HEK293T (cell line): ENCODE measurements around the gene PET100.

ENCODE experiments used
- BHLHE40 ChIP-seq: fragments of 450-650 bp; IDR thresholded peaks from 2 replicates; pipeline ENCODE4 v1.6.1; 2016; ENCODE audit warnings: mild to moderate bottlenecking, moderate library complexity, borderline replicate concordance
- ELF4 ChIP-seq: fragments of 450-650 bp; IDR thresholded peaks from 2 replicates; pipeline ENCODE4 v1.6.1; 2017; ENCODE audit warnings: antibody characterized with exemption
- FOXK2 ChIP-seq: fragments of 450-650 bp; IDR thresholded peaks from 2 replicates; pipeline ENCODE4 v1.6.1; 2016; ENCODE audit warnings: mild to moderate bottlenecking
- FOXM1 ChIP-seq: fragments of 450-650 bp; IDR thresholded peaks from 2 replicates; pipeline ENCODE4 v1.6.1; 2017; ENCODE audit warnings: mild to moderate bottlenecking, borderline replicate concordance
- L3MBTL2 ChIP-seq: fragments of 450-650 bp; conservative IDR thresholded peaks from 2 replicates; pipeline ENCODE4 v1.6.1; 2016; ENCODE audit warnings: mild to moderate bottlenecking
- NFRKB ChIP-seq: fragments of 450-650 bp; IDR thresholded peaks from 2 replicates; pipeline ENCODE4 v1.6.1; 2016; ENCODE audit warnings: mild to moderate bottlenecking, moderate library complexity
- SUZ12 ChIP-seq: fragments of 450-650 bp; IDR thresholded peaks from 2 replicates; pipeline ENCODE4 v1.6.1; 2016; ENCODE audit warnings: mild to moderate bottlenecking
- TARDBP ChIP-seq: fragments of 450-650 bp; IDR thresholded peaks from 2 replicates; pipeline ENCODE4 v1.6.1; 2016
- TF ChIP-seq, protein P1 (sequence below): fragments of 450-650 bp; IDR thresholded peaks from 2 replicates; pipeline ENCODE4 v1.6.1; 2016

GRCh38 chr19:7629347-7630054 lies at the start of gene PET100, which contains the start of gene XAB2:
- TF ChIP-seq L3MBTL2 (peak; percentile 80), TARDBP (no peak), FOXK2 (peak; percentile 94), ELF4 (peak; percentile 84), NFRKB (no peak), SUZ12 (no peak), BHLHE40 (no peak), FOXM1 (no peak)
- TF ChIP-seq, protein P1, sequence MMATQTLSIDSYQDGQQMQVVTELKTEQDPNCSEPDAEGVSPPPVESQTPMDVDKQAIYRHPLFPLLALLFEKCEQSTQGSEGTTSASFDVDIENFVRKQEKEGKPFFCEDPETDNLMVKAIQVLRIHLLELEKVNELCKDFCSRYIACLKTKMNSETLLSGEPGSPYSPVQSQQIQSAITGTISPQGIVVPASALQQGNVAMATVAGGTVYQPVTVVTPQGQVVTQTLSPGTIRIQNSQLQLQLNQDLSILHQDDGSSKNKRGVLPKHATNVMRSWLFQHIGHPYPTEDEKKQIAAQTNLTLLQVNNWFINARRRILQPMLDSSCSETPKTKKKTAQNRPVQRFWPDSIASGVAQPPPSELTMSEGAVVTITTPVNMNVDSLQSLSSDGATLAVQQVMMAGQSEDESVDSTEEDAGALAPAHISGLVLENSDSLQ = peak; percentile 100
